Gastrocnemius medialis (tissue), 4 donors: ENCODE results near the gene C1D. TPM values are rescaled to one million over a fixed set of nuclear protein-coding genes. Genes with fewer than 3 reads are reported as not detected.

Experiments used
- ATAC-seq, 2 donors: fragments of 150-250 bp; one replicate each; pipeline ENCODE4 v1.9.1; 2016
- DNase-seq, 2 donors: peaks; one replicate each; pipeline ENCODE4 v3.0.0-alpha.2; 2019
- H3K27ac ChIP-seq, 4 donors: fragments of 200-600 bp; sonication (generic); 1 replicate in 1 of 4; 2 replicates in 3 of 4; pipeline ENCODE4 v1.5.1; 2016 to 2018; ENCODE audit warnings: mild to moderate bottlenecking in 2 of 4, moderate library complexity in 1 of 4
- H3K27me3 ChIP-seq, 3 donors: fragments of 200-600 bp; sonication (generic) in 2 of 3; 1 replicate in 1 of 3; 2 replicates in 2 of 3; pipeline versions ENCODE4 v1.5.1 to v1.6.0; 2016 to 2019; ENCODE audit warnings: mild to moderate bottlenecking in 1 of 3, moderate library complexity in 1 of 3
- H3K36me3 ChIP-seq, 2 donors: fragments of 200-600 bp; sonication (generic) in 1 of 2; one replicate each; pipeline ENCODE4 v1.5.1; 2017 to 2018
- H3K4me1 ChIP-seq, 2 donors: fragments of 200-600 bp; sonication (generic) in 1 of 2; one replicate each; pipeline ENCODE4 v1.5.1; 2016 to 2017; ENCODE audit warnings: mild to moderate bottlenecking in 2 of 2
- H3K4me3 ChIP-seq, 4 donors: fragments of 200-600 bp; sonication (generic) in 3 of 4; 1 replicate in 1 of 4; 2 replicates in 3 of 4; pipeline ENCODE4 v1.5.1; 2016 to 2019; ENCODE audit warnings: mild to moderate bottlenecking in 2 of 4
- H3K9me3 ChIP-seq, 3 donors: fragments of 200-600 bp; sonication (generic) in 2 of 3; 1 replicate in 1 of 3; 2 replicates in 2 of 3; pipeline ENCODE4 v1.5.1; 2016 to 2019
- POLR2A ChIP-seq, 2 donors: fragments of 450-650 bp; IDR thresholded peaks; one replicate each; pipeline ENCODE4 v1.6.1; 2017; ENCODE audit warnings: antibody characterized with exemption in 2 of 2, mild to moderate bottlenecking in 2 of 2, moderate library complexity in 2 of 2
- in situ Hi-C, 4 donors: fragments of 200-750 bp; cut with MboI; loops; one replicate each; pipeline versions ENCODE4 v1.15.0 to v1.8.0; 2017; ENCODE audit warnings: low sequenced_read_pairs in 4 of 4
- intact Hi-C: fragments of 100-400 bp; cut with DNase I; formaldehyde crosslinking; loops from one replicate; pipeline ENCODE4 v1.15.1; 2023; ENCODE audit warnings: low total_unique reads
- total RNA-seq, 4 donors: library from RNA; depleted of rRNA; stranded (reverse); fragments of >200 nt; gene quantifications; one replicate each; pipeline versions ENCODE4 v1.1.0 to v1.2.3, GENCODE V29; 2016
- TF ChIP-seq, protein P1 (sequence below), 5 experiments: fragments of 450-650 bp in 3 of 5; fragments of 200-600 bp in 2 of 5; sonication (generic) in 2 of 5; IDR thresholded peaks in 4 of 5; conservative IDR thresholded peaks in 1 of 5; 1 replicate in 4 of 5; 2 replicates in 1 of 5; pipeline ENCODE4 v1.5.1; 2016 to 2019; ENCODE audit warnings: antibody characterized with exemption in 5 of 5, mild to moderate bottlenecking in 3 of 5, moderate library complexity in 3 of 5

C1D gene
- total RNA-seq, 4 donors from 2014 or later, result 29.7 to 57.3 (median 41.4) TPM

DNA sequence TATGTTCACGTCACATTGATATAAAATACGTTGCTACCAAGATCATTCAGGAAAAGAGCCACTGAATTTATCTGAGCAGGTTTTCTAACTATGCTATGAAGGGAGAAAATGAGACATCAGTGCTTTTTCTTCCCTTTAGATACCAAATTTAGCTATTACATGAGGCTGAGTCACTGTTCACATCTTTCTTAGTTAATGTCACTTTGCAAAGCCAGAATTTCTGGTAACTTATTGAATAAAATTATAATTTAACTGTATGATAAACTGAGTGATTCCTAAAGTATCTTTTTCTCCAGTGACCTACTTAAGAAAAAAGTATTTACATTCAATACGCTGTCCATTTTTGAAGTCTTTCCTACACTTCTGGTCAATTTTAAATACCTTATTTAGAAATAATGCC lies 22.7 kb downstream of the C1D start:
- intact Hi-C loops (no loop called here), in situ Hi-C loops (loop anchor here in 1 of 4 donors (25.0 kb wide), 1 partner anchor 1603 kb away; the partner anchor contains the start of gene MEIS1)
- Histone ChIP-seq H3K4me3 (no peak overlapping the region), H3K4me1 (no peaks in the 10 kb centered on the region), H3K27me3 (no peaks in the 10 kb centered on the region), H3K9me3 (no peaks in the 10 kb centered on the region), H3K27ac (no peak overlapping the region), H3K36me3 (peaks cover 0 to 11% of the 10 kb centered on the region in 2 donors)
- ATAC-seq, result no peak
- DNase-seq, result no peak
- TF ChIP-seq, protein P1, sequence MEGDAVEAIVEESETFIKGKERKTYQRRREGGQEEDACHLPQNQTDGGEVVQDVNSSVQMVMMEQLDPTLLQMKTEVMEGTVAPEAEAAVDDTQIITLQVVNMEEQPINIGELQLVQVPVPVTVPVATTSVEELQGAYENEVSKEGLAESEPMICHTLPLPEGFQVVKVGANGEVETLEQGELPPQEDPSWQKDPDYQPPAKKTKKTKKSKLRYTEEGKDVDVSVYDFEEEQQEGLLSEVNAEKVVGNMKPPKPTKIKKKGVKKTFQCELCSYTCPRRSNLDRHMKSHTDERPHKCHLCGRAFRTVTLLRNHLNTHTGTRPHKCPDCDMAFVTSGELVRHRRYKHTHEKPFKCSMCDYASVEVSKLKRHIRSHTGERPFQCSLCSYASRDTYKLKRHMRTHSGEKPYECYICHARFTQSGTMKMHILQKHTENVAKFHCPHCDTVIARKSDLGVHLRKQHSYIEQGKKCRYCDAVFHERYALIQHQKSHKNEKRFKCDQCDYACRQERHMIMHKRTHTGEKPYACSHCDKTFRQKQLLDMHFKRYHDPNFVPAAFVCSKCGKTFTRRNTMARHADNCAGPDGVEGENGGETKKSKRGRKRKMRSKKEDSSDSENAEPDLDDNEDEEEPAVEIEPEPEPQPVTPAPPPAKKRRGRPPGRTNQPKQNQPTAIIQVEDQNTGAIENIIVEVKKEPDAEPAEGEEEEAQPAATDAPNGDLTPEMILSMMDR (IDR thresholded peaks at IDR 0.05 in 4 of 5, conservative IDR thresholded peaks at IDR 0.05 in 1 of 5), result no peak

DNA sequence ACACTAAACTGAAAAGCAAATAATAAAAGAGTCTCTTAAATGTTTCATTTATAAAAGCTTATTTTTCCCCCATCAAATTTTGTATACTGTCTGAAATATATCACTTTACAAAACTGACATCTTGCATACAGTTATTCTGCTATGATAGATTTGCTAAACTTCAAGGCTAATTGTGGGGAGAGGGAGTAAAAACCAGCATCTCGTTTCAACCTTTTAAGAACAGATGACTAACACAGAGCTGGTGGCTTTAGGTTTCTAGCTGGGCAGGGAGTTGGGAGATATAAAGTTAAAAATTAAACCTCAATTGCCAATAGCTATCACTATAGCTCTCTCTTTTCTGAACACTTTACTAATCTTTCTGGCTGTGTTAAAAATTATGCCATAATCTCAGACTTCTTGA lies 23.5 kb downstream of the C1D start:
- DNase-seq (no peak), ATAC-seq (no peak)
- Histone ChIP-seq H3K27ac (no peak overlapping the region), H3K4me1 (no peaks in the 10 kb centered on the region), H3K9me3 (no peaks in the 10 kb centered on the region), H3K27me3 (no peaks in the 10 kb centered on the region), H3K4me3 (no peak overlapping the region), H3K36me3 (peaks cover 0 to 11% of the 10 kb centered on the region in 2 donors)
- no peak for TF ChIP-seq POLR2A (IDR thresholded peaks at IDR 0.05)
- TF ChIP-seq, protein P1 (IDR thresholded peaks at IDR 0.05 in 4 of 5, conservative IDR thresholded peaks at IDR 0.05 in 1 of 5), result no peak
- in situ Hi-C loops (loop anchor here in 1 of 4 donors (25.0 kb wide), 1 partner anchor 1602 kb away; the partner anchor contains the start of gene MEIS1), intact Hi-C loops (no loop called here)

GRCh38 chr2:68032702-68033101 lies 30.1 kb downstream of the C1D start:
- Histone ChIP-seq H3K4me1 (peaks cover 0 to 5% of the 10 kb centered on the region in 2 donors), H3K4me3 (no peak overlapping the region), H3K27me3 (no peaks in the 10 kb centered on the region), H3K36me3 (no peaks in the 10 kb centered on the region), H3K9me3 (no peaks in the 10 kb centered on the region), H3K27ac (no peak overlapping the region)
- intact Hi-C loops, result no loop called here
- in situ Hi-C loops, result loop anchor here in 1 of 4 donors (25.0 kb wide), 1 partner anchor 1595 kb away; the partner anchor contains the start of gene MEIS1
- ATAC-seq (no peak), DNase-seq (no peak)
- TF ChIP-seq POLR2A (IDR thresholded peaks at IDR 0.05), result no peak
- TF ChIP-seq, protein P1 (IDR thresholded peaks at IDR 0.05 in 4 of 5, conservative IDR thresholded peaks at IDR 0.05 in 1 of 5), result no peak

DNA sequence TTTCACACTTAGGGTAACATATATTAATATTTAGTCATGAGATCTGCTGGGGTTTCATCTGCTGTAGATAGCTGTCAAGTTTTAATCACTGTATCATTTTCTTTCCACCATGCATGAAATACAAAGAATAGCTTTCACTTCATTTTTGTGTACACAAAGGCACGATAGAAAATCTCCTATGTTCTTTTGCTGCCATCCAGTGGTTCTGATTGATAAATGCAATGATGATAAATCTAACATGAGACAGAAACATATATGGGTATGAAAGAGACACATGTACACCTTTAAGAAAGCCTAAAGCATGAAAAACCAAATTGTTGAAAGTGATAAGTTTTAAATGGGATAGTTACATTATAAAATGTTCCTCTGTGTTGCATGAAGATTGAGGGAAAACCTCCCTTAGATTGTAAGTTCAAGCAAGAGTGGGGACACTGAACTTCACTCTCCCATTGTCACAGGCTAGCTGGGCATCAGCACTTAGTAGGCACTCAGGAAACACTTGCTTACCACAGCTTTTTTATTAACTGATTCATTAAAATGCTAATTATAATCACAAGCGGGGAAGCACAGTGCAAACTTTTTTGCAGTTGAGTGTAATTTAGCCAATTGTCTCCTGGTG lies 31.2 kb downstream of the C1D start:
- H3K4me3 ChIP-seq, result no peak overlapping the region
- no peak for TF ChIP-seq POLR2A (IDR thresholded peaks at IDR 0.05)
- TF ChIP-seq, protein P1 (IDR thresholded peaks at IDR 0.05 in 4 of 5, conservative IDR thresholded peaks at IDR 0.05 in 1 of 5), result peak; percentile 22 to 60 (median 52)
- no peak for ATAC-seq
- no peaks in the 10 kb centered on the region for H3K27me3 ChIP-seq
- H3K9me3 ChIP-seq, result no peaks in the 10 kb centered on the region
- no peak overlapping the region for H3K27ac ChIP-seq
- no peaks in the 10 kb centered on the region for H3K36me3 ChIP-seq
- in situ Hi-C loops (loop anchor here in 1 of 4 donors (25.0 kb wide), 1 partner anchor 1594 kb away; the partner anchor contains the start of gene MEIS1), intact Hi-C loops (no loop called here)
- peaks cover 0 to 5% of the 10 kb centered on the region in 2 donors for H3K4me1 ChIP-seq
- no peak for DNase-seq
